ENCODE results near the gene EXD3. TPM values are rescaled to one million over a fixed set of nuclear protein-coding genes. Genes with fewer than 3 reads are reported as not detected.

Gene EXD3
- total and polyA plus RNA-seq, 2 donors from 2014 or later = 18.9 to 44.5 TPM

DNA sequence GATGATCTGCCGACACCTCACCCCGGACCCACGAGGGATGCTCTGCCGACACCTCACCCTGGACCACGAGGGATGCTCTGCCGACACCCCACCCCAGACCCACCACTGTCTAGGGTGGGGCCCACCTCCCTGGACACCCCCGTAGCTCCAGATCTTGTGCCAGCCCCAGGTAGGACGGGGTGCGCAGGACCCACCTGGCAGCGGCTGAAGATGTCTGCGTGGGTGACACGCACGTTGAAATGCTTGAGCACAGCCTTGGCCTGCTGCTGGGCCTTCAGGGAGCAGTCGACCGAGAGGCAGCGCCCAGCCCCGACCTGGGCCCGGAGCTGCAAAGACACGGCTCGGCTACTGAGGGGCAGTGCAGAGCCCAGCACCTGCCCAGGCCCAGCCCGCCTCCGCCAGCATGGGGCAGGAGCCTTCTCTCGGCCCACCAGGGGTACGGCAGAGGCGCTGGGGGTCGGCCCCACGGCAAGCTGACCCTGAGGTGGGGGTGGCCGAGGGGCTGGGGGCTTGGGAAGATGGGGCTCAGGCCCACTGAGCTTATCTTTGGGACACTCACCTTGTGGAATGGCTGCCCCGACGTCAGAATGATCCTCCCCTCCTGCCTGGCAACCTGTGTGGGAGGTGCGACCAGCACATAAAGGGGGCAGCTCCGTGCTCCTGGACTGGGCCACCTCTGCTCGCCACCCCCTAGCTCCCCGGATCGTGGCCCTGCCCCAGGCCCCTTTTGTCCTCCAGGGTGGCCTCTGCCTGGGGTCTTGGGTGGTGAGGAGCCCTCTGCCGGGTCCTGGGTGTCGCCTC is 99.2 kb downstream of the EXD3 start:
- peaks cover 0 to 2% (median 0%) of the 10 kb centered on the region in 3 donors for H3K9me3 ChIP-seq (ENCODE audit: control insufficient read depth in 2 of 3, insufficient read depth in 1 of 3, low read length in 3 of 3)
- no peak overlapping the region for H3K9ac ChIP-seq (ENCODE audit: low read length in 3 of 3)
- H3K4me1 ChIP-seq (ENCODE audit: control insufficient read depth in 2 of 3, insufficient read depth in 2 of 3, low read depth in 1 of 3, low read length in 3 of 3) = no peaks in the 10 kb centered on the region
- intact Hi-C loops (cut with DNase I) = no loop called here
- H3K36me3 ChIP-seq (ENCODE audit: control insufficient read depth in 2 of 3, insufficient read depth in 3 of 3, low read length in 3 of 3) = peaks cover 0 to 3% (median 0%) of the 10 kb centered on the region in 3 donors
- no peak for TF ChIP-seq CTCF (IDR thresholded peaks at IDR 0.05; ENCODE audit: borderline replicate concordance, extremely low read depth, insufficient read depth)
- no peak overlapping the region for H3K4me3 ChIP-seq (ENCODE audit: low read length in 3 of 3)
- FAIRE-seq (no peak), DNase-seq (peak in 1 of 5 donors; percentile 39)
- peaks cover 2% of the 10 kb centered on the region for H3K27me3 ChIP-seq (ENCODE audit: control insufficient read depth, insufficient read depth, low read length)
- H3K27ac ChIP-seq (ENCODE audit: low read depth in 2 of 2, low read length in 2 of 2) = no peak overlapping the region

GRCh38 chr9:137321726-137322361 is 101.1 kb downstream of the EXD3 start:
- Histone ChIP-seq H3K9me3 (ENCODE audit: control insufficient read depth in 2 of 3, insufficient read depth in 1 of 3, low read length in 3 of 3) (no peaks in the 10 kb centered on the region), H3K4me3 (ENCODE audit: low read length in 3 of 3) (no peak overlapping the region), H3K9ac (ENCODE audit: low read length in 3 of 3) (no peak overlapping the region), H3K27me3 (ENCODE audit: control insufficient read depth, insufficient read depth, low read length) (no peaks in the 10 kb centered on the region), H3K36me3 (ENCODE audit: control insufficient read depth in 2 of 3, insufficient read depth in 3 of 3, low read length in 3 of 3) (no peaks in the 10 kb centered on the region), H3K27ac (ENCODE audit: low read depth in 2 of 2, low read length in 2 of 2) (no peak overlapping the region), H3K4me1 (ENCODE audit: control insufficient read depth in 2 of 3, insufficient read depth in 2 of 3, low read depth in 1 of 3, low read length in 3 of 3) (no peaks in the 10 kb centered on the region)
- intact Hi-C loops (cut with DNase I) = no loop called here
- FAIRE-seq (no peak), DNase-seq (peak in 1 of 5 donors; percentile 39)
- no peak for TF ChIP-seq CTCF (IDR thresholded peaks at IDR 0.05; ENCODE audit: borderline replicate concordance, extremely low read depth, insufficient read depth)

DNA sequence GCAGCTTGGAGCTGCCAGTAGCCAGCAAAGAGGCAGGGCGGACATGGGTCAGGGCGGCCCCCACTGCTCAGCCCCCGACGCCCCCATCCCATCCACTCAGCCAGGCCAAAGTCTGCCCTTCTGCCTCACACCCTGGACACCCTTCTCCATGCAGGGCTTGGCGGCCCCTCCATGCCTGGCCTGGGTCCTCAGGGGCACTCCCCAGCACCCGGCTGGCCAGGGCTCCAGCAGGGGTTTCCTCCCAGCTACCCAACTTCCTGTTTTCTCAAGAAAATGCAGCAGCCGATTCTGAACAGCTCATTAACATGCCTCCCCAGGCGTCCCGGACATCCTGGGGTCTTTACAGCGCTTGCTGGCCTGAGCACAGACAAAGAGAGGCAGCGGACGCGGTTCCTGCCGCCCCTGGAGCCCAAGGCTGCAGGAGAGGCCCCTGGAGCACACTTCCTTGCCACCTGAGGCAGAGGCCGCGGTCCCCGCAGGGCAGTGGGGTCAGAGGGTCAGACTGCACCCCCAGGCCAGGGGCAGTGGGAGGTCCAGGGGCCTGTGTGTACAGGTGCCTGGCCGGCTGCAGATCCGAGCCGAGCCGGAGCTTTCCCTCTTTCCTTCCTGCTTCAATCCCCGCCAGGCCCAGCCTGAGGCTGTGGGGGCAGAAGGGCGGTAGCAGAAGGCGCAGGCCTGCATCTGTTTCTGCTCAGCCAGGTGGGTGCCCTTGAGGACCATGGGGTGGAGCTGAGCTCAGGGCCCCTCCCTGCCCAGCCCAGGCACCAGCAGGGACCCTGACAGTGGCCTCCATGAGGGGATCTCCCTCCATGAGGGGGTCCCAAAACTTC is 102.2 kb downstream of the EXD3 start:
- intact Hi-C loops (cut with DNase I) = no loop called here
- H3K4me3 ChIP-seq (ENCODE audit: low read length in 3 of 3) = no peak overlapping the region
- DNase-seq = peak in 3 of 5 donors; percentile 64 to 74 (median 71)

More for the DNA sequence above, 102.2 kb downstream of the EXD3 start:
- H3K27ac ChIP-seq (ENCODE audit: low read depth in 2 of 2, low read length in 2 of 2) = no peak overlapping the region
- no peaks in the 10 kb centered on the region for H3K27me3 ChIP-seq (ENCODE audit: control insufficient read depth, insufficient read depth, low read length)
- no peaks in the 10 kb centered on the region for H3K36me3 ChIP-seq (ENCODE audit: control insufficient read depth in 2 of 3, insufficient read depth in 3 of 3, low read length in 3 of 3)
- TF ChIP-seq CTCF (IDR thresholded peaks at IDR 0.05; ENCODE audit: borderline replicate concordance, extremely low read depth, insufficient read depth) = no peak
- no peaks in the 10 kb centered on the region for H3K9me3 ChIP-seq (ENCODE audit: control insufficient read depth in 2 of 3, insufficient read depth in 1 of 3, low read length in 3 of 3)
- FAIRE-seq = no peak
- H3K4me1 ChIP-seq (ENCODE audit: control insufficient read depth in 2 of 3, insufficient read depth in 2 of 3, low read depth in 1 of 3, low read length in 3 of 3) = peaks cover 0 to 5% (median 0%) of the 10 kb centered on the region in 3 donors
- H3K9ac ChIP-seq (ENCODE audit: low read length in 3 of 3) = no peak overlapping the region
